Measurements from ENCODE around the gene XKR8.
"Not testable (repeated sequence)": the region's sequence is repeated elsewhere in the genome, so short reads cannot be mapped to it uniquely, and the experiment has no call there.

- TF ChIP-seq POLR2AphosphoS5, POLR2A, CTCF, EP300 (IDR thresholded peaks at IDR 0.05): not testable (repeated sequence)
Observed at GRCh38 chr1:28003117-28003516, 43.3 kb downstream of the XKR8 start.
